NK-92 treated with Interleukin-12 subunit alpha and Interleukin-12 subunit beta, amount 100 ng/mL, for 24 hours (cell line): ENCODE measurements around the gene SGPP2.
"Not testable (repeated sequence)": the region's sequence is repeated elsewhere in the genome, so short reads cannot be mapped to it uniquely, and the experiment has no call there.

ENCODE experiments used
- DNase-seq: peaks from one replicate; lab custom pipeline; 2025; lab: John Stamatoyannopoulos, UW

Gene SGPP2

DNA sequence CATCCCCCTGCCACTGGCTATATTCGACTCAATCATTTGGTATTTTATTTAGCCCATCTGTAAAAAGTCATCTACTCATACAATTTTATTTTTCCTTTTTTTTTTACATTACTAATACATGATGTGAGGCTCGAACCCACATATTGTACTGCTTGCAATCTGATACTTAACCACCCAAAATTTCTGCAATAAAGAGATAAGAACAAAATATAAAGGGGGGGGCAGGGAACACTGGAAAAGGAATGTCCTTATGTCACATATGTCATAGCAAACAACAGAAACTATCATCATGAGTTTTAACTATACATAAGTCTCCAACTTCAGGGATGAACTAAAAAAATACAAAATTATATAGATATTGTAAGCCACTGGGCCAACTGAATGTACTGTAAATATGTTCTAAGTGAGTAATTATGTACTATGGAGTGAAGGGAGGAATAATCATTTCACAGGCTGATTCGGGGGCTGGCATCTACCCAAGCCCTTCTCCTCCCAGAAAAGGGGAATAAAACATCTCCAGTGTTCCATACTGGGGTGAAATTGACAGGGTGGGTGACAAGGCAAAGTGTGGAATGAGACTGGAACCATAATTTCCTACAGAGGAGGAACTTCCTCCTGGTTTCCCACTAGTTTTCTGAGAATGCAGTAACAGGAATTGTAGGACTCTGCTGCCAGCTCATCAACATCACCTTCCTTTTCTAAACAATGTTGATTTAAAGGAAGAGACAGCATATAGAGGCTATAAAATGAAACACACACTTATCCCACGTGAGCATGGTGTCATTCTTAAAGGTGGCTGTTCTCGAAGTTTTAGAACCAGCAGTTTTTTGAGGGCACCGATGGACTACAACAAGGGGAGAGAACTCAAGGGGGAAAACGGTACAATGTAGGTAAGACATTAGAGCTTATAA is 152.1 kb downstream of the SGPP2 start:
- no peak for DNase-seq

DNA sequence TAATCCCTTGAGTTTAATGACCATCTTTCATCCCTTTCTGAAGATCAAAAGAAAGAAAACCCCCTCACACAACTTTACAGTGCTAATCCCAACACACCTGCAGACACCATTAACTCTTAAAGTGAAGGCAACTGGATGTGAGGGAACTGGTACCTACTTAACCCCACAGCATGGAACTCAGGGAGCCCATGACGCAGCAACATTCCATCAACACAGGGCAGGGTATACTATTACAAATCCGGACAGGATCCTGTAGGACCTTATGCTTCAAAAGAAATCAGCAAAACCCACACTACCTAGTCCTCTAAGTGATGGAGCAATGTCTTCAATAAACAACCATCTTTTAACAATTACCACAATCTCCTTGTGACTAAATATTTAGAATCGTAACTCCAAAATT is 153.0 kb downstream of the SGPP2 start:
- DNase-seq = no peak

DNA sequence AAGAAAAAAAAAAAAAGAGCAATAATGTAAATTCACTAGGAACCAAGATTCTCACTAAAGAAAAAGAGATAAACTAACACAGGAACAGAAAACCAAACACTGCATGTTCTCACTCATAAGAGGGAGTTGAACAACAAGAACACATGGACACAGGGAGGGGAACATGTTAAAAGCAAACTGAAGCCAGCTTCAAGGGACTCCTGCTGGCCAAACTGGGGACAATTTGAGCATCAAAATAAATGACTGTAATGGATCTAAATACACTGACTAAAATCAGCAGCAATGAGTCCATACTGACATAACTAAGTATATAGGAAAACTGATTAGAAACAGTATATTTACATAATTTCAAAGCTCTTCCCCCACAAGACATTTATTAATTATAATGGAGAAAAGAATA is 158.6 kb downstream of the SGPP2 start:
- DNase-seq = no peak

DNA sequence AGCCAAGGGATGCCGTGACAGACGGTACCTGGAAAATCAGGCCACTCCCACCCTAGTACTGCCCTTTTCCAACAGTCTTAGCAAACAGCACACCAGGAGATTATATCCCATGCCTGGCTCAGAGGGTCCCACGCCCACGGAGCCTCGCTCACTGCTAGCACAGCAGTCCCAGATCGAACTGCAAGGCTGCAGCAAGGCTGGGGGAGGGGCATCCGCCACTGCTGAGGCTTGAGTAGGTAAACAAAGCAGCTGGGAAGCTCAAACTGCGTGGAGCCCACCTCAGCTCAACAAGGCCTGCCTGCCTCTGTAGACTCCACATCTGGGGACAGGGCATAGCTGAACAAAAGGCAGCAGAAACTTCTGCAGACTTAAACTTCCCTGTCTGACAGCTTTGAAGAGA is 160.2 kb downstream of the SGPP2 start:
- not testable (repeated sequence) for DNase-seq

DNA sequence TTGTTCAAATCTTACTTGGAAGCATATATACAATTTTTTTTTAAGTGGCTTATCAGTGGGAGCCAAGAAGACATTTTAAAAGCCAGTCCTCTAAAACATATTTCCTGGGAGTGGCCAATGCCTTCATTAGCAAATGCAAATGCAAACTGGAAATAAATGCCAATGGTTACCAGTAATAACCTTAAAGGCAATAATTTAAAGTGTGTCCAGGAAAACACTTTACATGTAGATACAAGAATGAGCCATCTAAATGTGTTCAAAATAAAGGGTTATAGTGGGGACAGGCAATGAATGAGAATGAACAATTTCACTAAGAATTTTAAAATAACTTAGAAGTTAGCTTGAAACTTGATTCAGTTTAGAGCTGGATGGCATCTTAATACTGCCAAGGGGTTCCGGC is 167.3 kb downstream of the SGPP2 start:
- DNase-seq = no peak

DNA sequence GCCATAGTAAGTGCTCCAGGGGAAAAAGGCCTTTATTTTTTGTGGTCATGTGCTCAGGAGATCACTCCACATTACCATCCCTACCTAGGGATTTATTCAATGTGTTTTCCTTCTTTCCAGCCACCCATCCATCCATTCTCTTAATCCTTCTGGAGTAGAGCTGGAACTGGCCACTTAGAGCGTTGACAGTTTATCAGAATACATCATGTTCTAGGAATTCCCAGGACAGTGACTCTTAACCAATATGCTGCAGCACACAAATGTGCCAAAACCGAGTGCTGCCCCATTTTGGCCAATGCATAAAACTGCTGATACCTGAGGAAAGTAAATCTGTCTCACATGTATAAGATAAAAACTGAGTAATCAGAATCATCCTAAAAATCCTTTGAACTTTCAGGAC is 167.8 kb downstream of the SGPP2 start:
- DNase-seq = no peak

DNA sequence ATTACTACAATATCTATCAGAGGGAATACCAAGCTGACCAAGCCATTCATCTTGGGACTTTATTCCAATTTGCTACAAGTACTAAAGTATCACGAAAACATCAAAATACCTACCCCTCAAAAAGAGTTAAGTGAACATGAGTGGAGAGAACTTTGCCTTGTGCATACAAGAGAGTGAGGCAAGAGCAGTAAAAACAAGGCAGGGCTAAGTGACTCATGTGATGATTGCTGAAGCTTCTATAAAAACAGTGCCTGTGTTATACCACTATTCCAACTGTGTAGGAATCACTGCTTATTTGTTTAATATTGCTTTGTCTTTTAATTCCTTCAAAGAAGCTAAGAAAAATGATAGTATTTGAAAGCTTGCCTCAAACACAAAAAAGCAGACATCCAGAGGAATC is 170.3 kb downstream of the SGPP2 start:
- DNase-seq = no peak

DNA sequence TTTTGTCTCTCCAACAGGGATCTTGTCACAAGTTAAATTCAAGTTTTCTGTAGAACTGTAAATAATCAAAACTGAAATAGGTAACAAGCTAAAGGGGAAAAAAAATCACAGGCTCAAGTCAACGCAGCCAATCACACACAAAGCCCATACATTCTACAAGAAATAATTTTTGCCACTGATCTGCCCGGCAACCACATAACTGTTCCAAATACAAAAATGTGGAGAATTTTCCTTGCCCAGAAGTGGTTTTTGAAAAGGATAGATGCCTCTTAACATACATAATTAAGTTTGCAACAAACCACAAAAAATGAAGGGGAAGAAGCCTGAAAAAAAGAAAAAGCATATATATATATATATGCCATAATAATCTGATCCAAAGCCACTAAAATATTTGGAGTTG is 171.2 kb downstream of the SGPP2 start:
- no peak for DNase-seq

DNA sequence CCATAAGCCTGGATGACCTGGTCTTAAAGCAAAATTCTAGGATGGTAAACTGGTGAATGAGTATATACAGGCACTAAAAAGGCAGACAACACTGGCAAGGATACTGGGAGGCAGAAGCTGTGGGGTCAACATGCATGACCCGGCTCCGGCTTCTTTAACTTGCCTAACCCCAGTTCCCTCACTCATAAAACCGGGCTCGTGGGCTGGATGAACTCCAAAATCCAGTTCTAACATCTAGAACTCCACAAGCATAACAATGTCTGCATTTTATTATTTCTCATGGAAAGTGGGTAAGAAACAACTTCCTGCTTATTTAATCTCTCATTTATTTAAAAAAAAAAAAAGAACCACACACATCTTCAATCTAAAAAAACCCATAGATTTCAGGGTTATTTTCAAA is 174.3 kb downstream of the SGPP2 start:
- no peak for DNase-seq

DNA sequence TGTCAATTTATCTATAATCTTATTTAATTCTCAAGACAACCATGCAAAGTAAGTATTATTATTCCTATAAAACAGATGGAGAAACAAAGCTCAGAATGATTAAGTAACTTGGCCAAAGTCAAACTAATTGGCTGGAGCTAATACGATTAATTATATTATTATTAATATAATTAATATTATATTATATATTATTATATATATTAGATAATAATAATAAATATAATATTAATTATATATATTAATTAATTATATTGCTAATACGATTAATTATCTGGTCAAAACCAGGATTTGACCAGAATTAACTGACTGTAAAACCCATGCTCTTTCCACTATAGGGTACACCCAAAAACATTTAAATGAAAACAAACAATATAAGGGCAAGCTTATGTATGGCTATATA is 179.2 kb downstream of the SGPP2 start:
- DNase-seq = no peak

DNA sequence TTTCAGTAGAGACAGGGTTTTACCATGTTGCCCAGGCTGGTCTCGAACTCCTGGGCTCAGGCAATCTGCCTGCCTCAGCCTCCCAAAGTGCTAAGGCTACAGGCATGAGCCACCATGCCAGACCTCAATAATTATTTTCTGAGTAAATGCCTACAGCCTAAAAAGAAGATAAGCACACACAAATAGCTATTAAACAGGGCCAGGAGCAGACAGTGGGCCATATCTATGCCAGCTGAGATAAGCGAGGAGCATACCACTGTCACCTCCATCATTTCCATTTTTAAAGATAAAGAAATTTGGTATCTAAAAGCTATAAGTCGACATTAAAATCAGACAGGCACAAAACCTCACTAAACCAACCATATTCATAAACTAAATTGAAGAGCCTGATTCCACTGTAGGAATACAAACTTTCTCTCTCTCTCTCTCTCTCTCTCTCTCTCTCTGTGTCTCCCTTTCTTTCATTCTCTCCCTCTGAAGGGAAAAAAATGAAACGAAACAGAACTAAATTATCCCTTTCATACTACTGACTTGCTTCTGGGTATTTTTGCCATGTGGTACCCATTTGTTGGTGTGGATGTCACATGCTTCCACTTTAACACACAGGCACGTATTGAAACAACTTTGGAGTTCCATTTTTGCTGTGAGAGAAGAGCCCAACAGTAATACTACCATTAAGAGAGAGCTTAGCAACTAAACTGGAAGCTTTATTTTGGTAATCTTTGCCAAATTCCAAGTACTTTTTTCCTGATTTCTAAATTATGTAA is 180.6 kb downstream of the SGPP2 start:
- DNase-seq = no peak

DNA sequence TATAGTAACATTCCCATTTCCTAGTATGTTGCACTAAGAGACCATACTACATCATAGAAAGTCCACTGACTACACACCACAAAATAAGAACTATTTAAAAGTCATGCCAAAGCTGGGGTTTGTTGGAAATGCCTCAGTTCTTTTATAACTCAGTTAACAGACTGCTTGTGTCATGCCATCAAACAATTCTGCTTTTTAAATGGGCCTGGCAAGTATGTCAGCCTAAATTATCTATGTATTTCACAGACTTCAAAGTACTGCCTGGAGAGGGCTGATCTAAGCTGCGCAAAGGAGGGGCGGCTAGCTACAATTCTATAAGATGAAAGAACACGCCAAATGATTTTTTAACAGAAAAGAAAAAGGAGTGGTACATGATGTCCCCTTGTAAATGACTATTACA is 182.0 kb downstream of the SGPP2 start:
- no peak for DNase-seq

DNA sequence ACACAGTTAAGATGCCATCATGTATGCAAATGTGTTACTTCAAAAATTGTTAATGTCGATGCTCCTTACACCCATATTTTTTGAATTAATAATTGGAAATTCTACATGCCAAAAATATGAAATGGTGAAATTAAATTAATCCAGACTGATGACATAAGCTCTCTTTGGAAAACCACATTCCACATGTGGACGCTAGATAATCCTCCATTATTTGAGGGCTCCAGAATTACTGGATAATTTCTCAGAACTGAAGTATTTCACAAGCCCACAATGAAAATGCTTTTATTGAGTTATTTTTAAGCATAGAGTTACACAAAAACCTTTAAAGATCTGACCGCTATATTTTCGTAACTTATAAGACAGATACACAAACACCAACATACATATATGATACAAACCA is 183.7 kb downstream of the SGPP2 start:
- no peak for DNase-seq

DNA sequence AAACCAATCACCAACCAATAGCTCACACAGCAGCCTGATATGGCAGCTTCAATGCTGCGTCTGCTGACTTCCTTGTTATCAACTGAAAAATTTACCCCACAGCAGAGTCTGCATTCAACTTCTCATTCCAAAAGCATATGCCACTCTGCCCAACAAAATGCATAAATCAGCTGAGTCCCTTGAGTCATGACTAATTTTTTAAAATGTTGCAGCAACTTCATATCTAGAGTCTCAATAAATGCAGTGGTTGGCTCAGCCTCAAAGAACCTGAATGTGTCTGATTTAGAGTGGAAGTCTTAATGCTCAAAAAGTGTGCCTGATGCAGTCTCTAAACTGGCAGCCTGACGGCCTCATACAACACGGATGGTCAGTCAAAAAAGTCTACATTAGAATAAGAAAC is 185.0 kb downstream of the SGPP2 start:
- no peak for DNase-seq
